Measurements from ENCODE around the gene ZSWIM4.
"Not testable (repeated sequence)": the region's sequence is repeated elsewhere in the genome, so short reads cannot be mapped to it uniquely, and the experiment has no call there.

The ZSWIM4 gene

GRCh38 chr19:13790354-13790753 is 4.9 kb upstream of the ZSWIM4 start:
- peaks cover 5% of the 10 kb centered on the region; the same call in 1 of the 2 replicates for H3K4me1 ChIP-seq (ENCODE audit: insufficient read depth, low read length)

DNA sequence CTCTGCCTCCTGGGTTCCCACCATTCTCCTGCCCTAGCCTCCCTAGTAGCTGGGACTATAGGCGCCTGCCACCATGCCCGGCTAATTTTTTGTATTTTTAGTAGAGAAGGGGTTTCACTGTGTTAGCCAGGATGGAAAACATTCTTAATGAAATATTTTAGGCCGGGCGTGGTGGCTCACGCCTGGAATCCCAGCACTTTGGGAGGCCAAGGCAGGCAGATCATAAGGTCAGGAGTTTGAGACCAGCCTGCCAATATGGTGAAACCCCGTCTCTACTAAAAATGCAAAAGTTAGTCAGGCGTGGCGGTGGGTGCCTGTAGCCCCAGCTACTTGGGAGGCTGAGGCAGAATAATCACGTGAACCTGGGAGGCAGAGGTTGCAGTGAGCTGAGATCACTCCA is 1.9 kb upstream of the ZSWIM4 start:
- H3K36me3 ChIP-seq (ENCODE audit: insufficient read depth, low read length); H3K9ac ChIP-seq (ENCODE audit: low read depth, low read length); H3K4me1 ChIP-seq (ENCODE audit: insufficient read depth, low read length); H3K9me3 ChIP-seq (ENCODE audit: control insufficient read depth, insufficient read depth, low read length): not testable (repeated sequence)

More at GRCh38 chr19:13790354-13790753, 4.9 kb upstream of the ZSWIM4 start:
- Histone ChIP-seq H3K9me3 (ENCODE audit: control insufficient read depth, insufficient read depth, low read length) (no peaks in the 10 kb centered on the region), H3K9ac (ENCODE audit: low read depth, low read length) (no peak overlapping the region), H3K36me3 (ENCODE audit: insufficient read depth, low read length) (no peaks in the 10 kb centered on the region)

GRCh38 chr19:13794398-13794756 is 866 bp upstream of the ZSWIM4 start:
- Histone ChIP-seq H3K9ac (ENCODE audit: low read depth, low read length) (peak overlapping the region; percentile 55; the same call in 1 of the 2 replicates), H3K4me1 (ENCODE audit: insufficient read depth, low read length) (peaks cover 5% of the 10 kb centered on the region; the same call in 1 of the 2 replicates), H3K36me3 (ENCODE audit: insufficient read depth, low read length) (no peaks in the 10 kb centered on the region), H3K9me3 (ENCODE audit: control insufficient read depth, insufficient read depth, low read length) (no peaks in the 10 kb centered on the region)

- Histone ChIP-seq H3K4me1 (ENCODE audit: insufficient read depth, low read length) (peaks cover 5% of the 10 kb centered on the region; the same call in 1 of the 2 replicates), H3K9ac (ENCODE audit: low read depth, low read length) (peak overlapping the region; percentile 87), H3K9me3 (ENCODE audit: control insufficient read depth, insufficient read depth, low read length) (no peaks in the 10 kb centered on the region), H3K36me3 (ENCODE audit: insufficient read depth, low read length) (no peaks in the 10 kb centered on the region)
These were observed 505 bp downstream of the ZSWIM4 start for GRCh38 chr19:13795595-13796300.

GRCh38 chr19:13796301-13797057 is 1.2 kb downstream of the ZSWIM4 start:
- Histone ChIP-seq H3K4me1 (ENCODE audit: insufficient read depth, low read length) (peaks cover 5% of the 10 kb centered on the region; the same call in 1 of the 2 replicates), H3K9ac (ENCODE audit: low read depth, low read length) (peak overlapping the region; percentile 87; the same call in 1 of the 2 replicates), H3K9me3 (ENCODE audit: control insufficient read depth, insufficient read depth, low read length) (no peaks in the 10 kb centered on the region), H3K36me3 (ENCODE audit: insufficient read depth, low read length) (no peaks in the 10 kb centered on the region)

DNA sequence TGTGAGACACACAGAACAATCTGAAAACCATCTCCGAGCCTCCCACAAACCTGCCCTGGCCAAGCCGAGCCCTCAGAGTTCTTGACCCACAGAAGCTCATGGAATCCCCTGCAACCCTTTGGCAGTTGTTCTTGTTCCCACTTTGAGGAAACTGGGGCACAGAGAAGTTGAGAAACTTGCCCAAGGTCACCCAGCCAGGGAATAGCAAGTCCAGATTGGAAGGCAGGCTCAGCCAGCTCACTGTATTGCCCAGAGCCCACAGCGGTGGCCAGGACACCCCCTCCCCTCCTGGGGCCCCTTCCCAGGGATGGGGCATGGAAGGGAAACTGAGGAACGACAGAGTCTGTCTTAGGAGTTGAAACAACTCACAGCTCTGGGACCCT is 1.8 kb downstream of the ZSWIM4 start:
- H3K9me3 ChIP-seq (ENCODE audit: control insufficient read depth, insufficient read depth, low read length) = no peaks in the 10 kb centered on the region

GRCh38 chr19:13797870-13798269 is 2.6 kb downstream of the ZSWIM4 start:
- H3K4me1 ChIP-seq (ENCODE audit: insufficient read depth, low read length) = peaks cover 5% of the 10 kb centered on the region; the same call in 1 of the 2 replicates
- no peaks in the 10 kb centered on the region for H3K36me3 ChIP-seq (ENCODE audit: insufficient read depth, low read length)
- no peaks in the 10 kb centered on the region for H3K9me3 ChIP-seq (ENCODE audit: control insufficient read depth, insufficient read depth, low read length)
- no peak overlapping the region for H3K9ac ChIP-seq (ENCODE audit: low read depth, low read length)

More for the DNA sequence above, 1.8 kb downstream of the ZSWIM4 start:
- H3K4me1 ChIP-seq (ENCODE audit: insufficient read depth, low read length) = peaks cover 5% of the 10 kb centered on the region; the same call in 1 of the 2 replicates
- H3K36me3 ChIP-seq (ENCODE audit: insufficient read depth, low read length) = no peaks in the 10 kb centered on the region
- no peak overlapping the region for H3K9ac ChIP-seq (ENCODE audit: low read depth, low read length)

DNA sequence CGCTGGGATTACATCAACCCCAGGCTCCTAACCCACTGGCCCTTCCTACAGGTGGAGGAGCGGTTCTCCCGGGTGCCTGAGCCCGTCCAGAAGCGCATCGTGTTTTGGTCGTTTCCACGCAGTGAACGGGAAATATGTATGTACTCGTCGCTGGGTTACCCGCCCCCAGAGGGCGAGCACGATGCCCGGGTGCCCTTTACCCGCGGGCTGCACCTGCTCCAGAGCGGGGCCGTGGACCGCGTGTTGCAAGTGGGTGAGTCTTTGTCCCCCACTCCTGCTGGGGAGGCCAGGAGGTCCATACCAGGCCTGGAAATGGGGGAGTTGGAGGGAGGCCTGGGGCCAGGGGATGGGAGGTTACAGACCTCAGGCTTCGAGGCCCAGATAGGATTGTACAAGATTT is 4.4 kb downstream of the ZSWIM4 start:
- no peak overlapping the region for H3K9ac ChIP-seq (ENCODE audit: low read depth, low read length)
- no peaks in the 10 kb centered on the region for H3K9me3 ChIP-seq (ENCODE audit: control insufficient read depth, insufficient read depth, low read length)
- H3K36me3 ChIP-seq (ENCODE audit: insufficient read depth, low read length) = no peaks in the 10 kb centered on the region
- H3K4me1 ChIP-seq (ENCODE audit: insufficient read depth, low read length) = peaks cover under 1% of the 10 kb centered on the region; the same call in 1 of the 2 replicates

DNA sequence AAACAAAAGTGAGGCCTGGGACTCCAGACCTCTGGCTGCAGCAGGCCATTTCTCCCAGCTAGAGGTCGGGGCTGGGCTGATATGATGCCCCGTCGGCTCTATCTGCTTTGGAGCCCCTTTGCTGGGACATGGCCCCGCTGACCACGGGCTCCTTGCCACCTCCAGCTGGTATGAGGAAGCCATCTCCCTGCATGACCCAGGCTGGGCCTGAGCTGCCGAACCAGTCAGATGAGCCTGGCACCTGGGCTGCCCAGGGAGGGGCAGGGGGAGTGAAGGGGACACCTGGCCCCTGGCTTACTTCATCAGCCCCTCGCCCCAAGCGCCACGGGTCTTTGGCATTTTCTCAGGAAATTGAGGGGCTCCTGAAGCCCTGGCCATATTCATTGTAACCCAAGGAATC is 7.8 kb downstream of the ZSWIM4 start:
- no peaks in the 10 kb centered on the region for H3K4me1 ChIP-seq (ENCODE audit: insufficient read depth, low read length)
- no peaks in the 10 kb centered on the region for H3K9me3 ChIP-seq (ENCODE audit: control insufficient read depth, insufficient read depth, low read length)
- peaks cover 4% of the 10 kb centered on the region; the same call in 1 of the 2 replicates for H3K36me3 ChIP-seq (ENCODE audit: insufficient read depth, low read length)
- no peak overlapping the region for H3K9ac ChIP-seq (ENCODE audit: low read depth, low read length)

DNA sequence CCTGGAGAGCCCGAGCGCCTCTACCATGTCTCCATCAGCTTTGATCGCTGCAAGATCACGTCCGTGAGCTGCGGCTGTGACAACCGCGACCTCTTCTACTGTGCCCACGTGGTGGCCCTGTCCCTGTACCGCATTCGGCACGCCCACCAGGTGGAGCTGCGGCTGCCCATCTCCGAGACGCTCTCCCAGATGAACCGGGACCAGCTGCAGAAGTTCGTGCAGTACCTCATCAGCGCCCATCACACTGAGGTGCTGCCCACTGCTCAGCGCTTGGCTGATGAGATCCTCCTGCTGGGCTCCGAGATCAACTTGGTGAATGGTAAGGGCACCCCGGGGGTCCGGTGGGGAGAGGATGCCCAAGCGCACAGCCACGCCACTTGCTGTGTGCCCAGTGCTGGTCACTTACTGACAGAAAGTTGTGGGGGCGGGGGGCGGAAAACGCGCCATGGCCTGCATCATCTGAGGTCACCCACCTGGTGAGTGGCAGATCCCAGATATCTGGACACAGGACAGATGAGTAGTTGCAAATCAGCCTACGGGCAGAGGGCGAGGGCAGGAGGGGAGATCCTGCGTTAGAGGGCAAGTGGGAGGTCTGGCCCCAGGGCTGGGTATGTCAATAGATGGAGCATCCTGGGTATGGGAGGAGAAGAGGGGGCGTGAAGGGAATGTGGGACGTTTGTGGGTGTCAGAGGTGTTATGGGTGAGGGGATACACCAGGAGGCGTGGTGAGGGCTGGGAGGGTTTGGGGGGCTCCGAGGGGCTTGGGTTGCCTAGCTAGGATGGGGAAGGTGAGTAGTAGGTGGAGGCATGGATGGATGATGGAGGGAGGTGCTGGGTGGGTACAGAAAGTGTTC is 9.8 kb downstream of the ZSWIM4 start:
- Histone ChIP-seq H3K9me3 (ENCODE audit: control insufficient read depth, insufficient read depth, low read length) (no peaks in the 10 kb centered on the region), H3K4me1 (ENCODE audit: insufficient read depth, low read length) (no peaks in the 10 kb centered on the region), H3K9ac (ENCODE audit: low read depth, low read length) (no peak overlapping the region), H3K36me3 (ENCODE audit: insufficient read depth, low read length) (peaks cover 4% of the 10 kb centered on the region)

DNA sequence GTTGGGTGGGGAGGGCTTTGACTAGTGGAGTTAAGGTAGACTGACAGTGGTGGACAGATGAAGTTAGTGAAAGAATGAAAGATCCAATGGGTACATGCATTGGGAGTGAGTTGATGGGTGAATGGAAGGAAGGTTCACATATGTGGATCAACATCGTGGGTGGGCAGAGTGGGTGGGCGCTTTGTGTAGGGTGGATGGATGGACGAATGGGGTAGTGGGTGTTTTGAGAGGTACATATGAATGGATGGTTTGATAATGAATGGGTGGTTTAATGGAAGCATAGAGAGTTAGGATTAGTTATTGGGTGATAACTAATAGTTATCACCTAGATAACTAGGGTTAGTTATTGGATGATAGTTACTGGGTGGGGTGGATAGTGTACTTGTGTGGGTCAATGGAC is 11.5 kb downstream of the ZSWIM4 start:
- H3K4me1 ChIP-seq (ENCODE audit: insufficient read depth, low read length) = no peaks in the 10 kb centered on the region
- H3K9ac ChIP-seq (ENCODE audit: low read depth, low read length) = no peak overlapping the region
- H3K36me3 ChIP-seq (ENCODE audit: insufficient read depth, low read length) = peaks cover 4% of the 10 kb centered on the region
- H3K9me3 ChIP-seq (ENCODE audit: control insufficient read depth, insufficient read depth, low read length) = no peaks in the 10 kb centered on the region

DNA sequence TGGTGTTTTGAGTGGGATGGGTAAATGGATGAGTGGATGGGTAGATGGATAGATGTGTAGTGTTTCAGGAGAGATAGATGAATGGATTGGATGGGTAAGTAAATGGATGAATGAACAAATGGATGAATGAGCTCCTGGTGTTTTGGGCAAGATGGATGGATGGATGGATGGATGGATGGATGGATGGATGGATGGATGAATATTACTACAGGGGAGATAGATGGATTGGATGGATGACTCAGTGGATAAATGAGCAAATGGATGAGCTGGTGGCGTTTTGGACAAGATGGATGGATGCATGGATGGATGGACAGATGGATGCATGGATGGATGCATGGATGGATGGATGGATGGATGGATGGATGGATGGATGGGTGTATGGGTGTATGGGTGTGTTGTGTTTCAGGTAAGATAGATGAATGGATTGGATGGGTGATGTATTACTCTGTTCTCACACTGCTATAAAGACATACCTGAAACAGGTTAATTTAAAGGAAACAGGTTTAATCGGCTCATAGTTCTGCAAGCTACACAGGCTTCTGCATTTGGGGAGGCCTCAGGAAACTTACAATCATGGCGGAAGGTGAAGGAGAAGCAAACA is 12.3 kb downstream of the ZSWIM4 start:
- Histone ChIP-seq H3K9me3 (ENCODE audit: control insufficient read depth, insufficient read depth, low read length) (no peaks in the 10 kb centered on the region), H3K4me1 (ENCODE audit: insufficient read depth, low read length) (no peaks in the 10 kb centered on the region), H3K9ac (ENCODE audit: low read depth, low read length) (no peak overlapping the region), H3K36me3 (ENCODE audit: insufficient read depth, low read length) (peaks cover 4% of the 10 kb centered on the region)

GRCh38 chr19:13808856-13809255 is 13.6 kb downstream of the ZSWIM4 start:
- Histone ChIP-seq H3K36me3 (ENCODE audit: insufficient read depth, low read length) (peaks cover 4% of the 10 kb centered on the region), H3K9ac (ENCODE audit: low read depth, low read length) (no peak overlapping the region), H3K9me3 (ENCODE audit: control insufficient read depth, insufficient read depth, low read length) (no peaks in the 10 kb centered on the region), H3K4me1 (ENCODE audit: insufficient read depth, low read length) (no peaks in the 10 kb centered on the region)

GRCh38 chr19:13812544-13812943 is 17.3 kb downstream of the ZSWIM4 start:
- H3K4me1 ChIP-seq (ENCODE audit: insufficient read depth, low read length) = no peaks in the 10 kb centered on the region
- no peak overlapping the region for H3K9ac ChIP-seq (ENCODE audit: low read depth, low read length)
- H3K36me3 ChIP-seq (ENCODE audit: insufficient read depth, low read length) = peaks cover 4% of the 10 kb centered on the region
- H3K9me3 ChIP-seq (ENCODE audit: control insufficient read depth, insufficient read depth, low read length) = no peaks in the 10 kb centered on the region
